ENCODE results near the gene MED20. TPM values are rescaled to one million over a fixed set of nuclear protein-coding genes. Genes with fewer than 3 reads are reported as not detected.
A peak's percentile ranks its signal among the peaks of the same experiment; 100 is the strongest.

MED20 gene
- total RNA-seq, 1 donor from 2014 or later, result 18.1 TPM

DNA sequence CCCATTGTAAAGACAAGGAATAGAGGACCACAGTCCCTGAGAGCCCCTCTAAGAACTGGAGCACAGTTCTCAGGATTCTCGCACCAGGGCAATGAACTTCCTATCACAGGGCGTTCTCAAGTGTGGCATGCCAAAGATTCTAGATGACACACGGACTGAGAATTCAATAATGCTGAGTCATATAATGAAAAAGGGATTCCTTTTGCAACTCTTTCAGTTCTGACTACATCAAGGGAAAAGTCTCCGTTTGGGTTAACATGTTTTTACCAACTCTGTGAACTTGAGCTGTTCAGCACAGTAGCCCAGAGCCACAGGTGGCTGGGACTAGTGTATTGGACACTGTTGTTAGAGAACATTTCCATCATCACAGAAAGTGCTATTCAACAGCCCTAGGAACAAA is 3.4 kb downstream of the MED20 start:
- Histone ChIP-seq H3K9me3 (replicated peaks) (no peaks in the 10 kb centered on the region), H3K4me1 (peaks cover 68% of the 10 kb centered on the region), H3K36me3 (peaks cover 43% of the 10 kb centered on the region), H3K27ac (replicated peaks) (peak overlapping the region; percentile 27), H3K4me3 (no peak overlapping the region), H3K27me3 (ENCODE audit: low read depth) (no peaks in the 10 kb centered on the region)
- no peak for TF ChIP-seq CTCF (IDR thresholded peaks at IDR 0.05; ENCODE audit: borderline replicate concordance)
- DNase-seq, result no peak
- intact Hi-C loops (cut with micrococcal nuclease), result no loop called here

DNA sequence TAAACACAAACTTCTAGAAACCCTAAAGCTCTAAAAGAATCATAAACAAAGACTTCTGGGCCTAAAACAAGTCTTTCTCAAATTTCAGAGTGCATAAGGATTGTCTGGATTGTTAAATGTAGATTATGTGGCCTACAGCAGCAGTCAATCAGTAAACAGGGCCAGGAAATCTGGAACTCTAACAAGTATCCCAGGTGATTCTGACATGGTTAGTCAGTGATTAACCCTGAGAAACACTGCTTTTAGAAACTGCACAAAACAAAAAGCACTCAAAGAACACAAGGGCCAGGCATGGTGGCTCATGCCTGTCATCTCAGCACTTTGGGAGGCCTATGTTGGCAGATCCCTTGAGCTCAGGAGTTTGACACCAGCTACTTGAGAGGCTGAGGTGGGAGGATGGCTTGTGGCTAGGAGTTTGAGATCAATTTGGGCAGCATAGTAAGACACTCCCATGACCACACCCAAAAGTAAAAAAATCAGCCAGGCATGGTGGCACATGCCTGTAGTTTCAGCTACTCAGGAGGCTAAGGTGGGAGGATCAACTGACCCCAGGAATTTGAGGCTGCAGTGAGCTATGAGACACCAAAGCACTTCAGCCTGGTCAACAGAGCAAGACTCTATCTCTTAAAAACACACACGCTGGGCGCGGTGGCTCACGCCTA is 5.9 kb downstream of the MED20 start:
- DNase-seq, result no peak
- Histone ChIP-seq H3K4me1 (peaks cover 44% of the 10 kb centered on the region), H3K36me3 (peaks cover 57% of the 10 kb centered on the region), H3K9me3 (replicated peaks) (no peaks in the 10 kb centered on the region), H3K27me3 (ENCODE audit: low read depth) (no peaks in the 10 kb centered on the region), H3K27ac (replicated peaks) (no peak overlapping the region), H3K4me3 (no peak overlapping the region)
- intact Hi-C loops (cut with micrococcal nuclease), result no loop called here
- TF ChIP-seq CTCF (IDR thresholded peaks at IDR 0.05; ENCODE audit: borderline replicate concordance), result no peak

GRCh38 chr6:41914343-41914742 is 6.6 kb downstream of the MED20 start:
- no peak for DNase-seq
- H3K4me1 ChIP-seq, result peaks cover 38% of the 10 kb centered on the region
- H3K27me3 ChIP-seq (ENCODE audit: low read depth), result no peaks in the 10 kb centered on the region
- intact Hi-C loops (cut with micrococcal nuclease), result no loop called here
- peaks cover 64% of the 10 kb centered on the region for H3K36me3 ChIP-seq
- TF ChIP-seq CTCF (IDR thresholded peaks at IDR 0.05; ENCODE audit: borderline replicate concordance), result no peak
- H3K9me3 ChIP-seq (replicated peaks), result no peaks in the 10 kb centered on the region
- H3K27ac ChIP-seq (replicated peaks), result no peak overlapping the region
- no peak overlapping the region for H3K4me3 ChIP-seq

GRCh38 chr6:41909727-41910126 is 11.2 kb downstream of the MED20 start:
- Histone ChIP-seq H3K27me3 (ENCODE audit: low read depth) (no peaks in the 10 kb centered on the region), H3K27ac (replicated peaks) (no peak overlapping the region), H3K36me3 (peaks cover 84% of the 10 kb centered on the region), H3K9me3 (replicated peaks) (no peaks in the 10 kb centered on the region), H3K4me1 (no peaks in the 10 kb centered on the region), H3K4me3 (no peak overlapping the region)
- no peak for DNase-seq
- intact Hi-C loops (cut with micrococcal nuclease), result no loop called here
- TF ChIP-seq CTCF (IDR thresholded peaks at IDR 0.05; ENCODE audit: borderline replicate concordance), result no peak

GRCh38 chr6:41901882-41902519 is 18.9 kb downstream of the MED20 start:
- no peak for DNase-seq
- Histone ChIP-seq H3K9me3 (replicated peaks) (no peaks in the 10 kb centered on the region), H3K27me3 (ENCODE audit: low read depth) (no peaks in the 10 kb centered on the region), H3K36me3 (peaks cover 26% of the 10 kb centered on the region), H3K27ac (replicated peaks) (no peak overlapping the region), H3K4me1 (peaks cover 9% of the 10 kb centered on the region), H3K4me3 (no peak overlapping the region)
- intact Hi-C loops (cut with micrococcal nuclease), result no loop called here
- TF ChIP-seq CTCF (IDR thresholded peaks at IDR 0.05; ENCODE audit: borderline replicate concordance), result no peak
